B cell (primary cell): ENCODE data around the gene CYTIP.

Experiments
- EZH2 ChIP-seq: IDR thresholded peaks from 2 replicates; pipeline ENCODE4 v1.6.1; 2012; ENCODE audit warnings: borderline replicate concordance, low read depth, mild to moderate bottlenecking, moderate library complexity, low read length; ENCODE audit not compliant: insufficient read depth, poor library complexity, severe bottlenecking
- TF ChIP-seq, protein P1 (sequence below): fragments of 200-600 bp; IDR thresholded peaks from one replicate; pipeline ENCODE4 v1.8.0; 2022; ENCODE audit warnings: antibody characterized with exemption, mild to moderate bottlenecking

DNA sequence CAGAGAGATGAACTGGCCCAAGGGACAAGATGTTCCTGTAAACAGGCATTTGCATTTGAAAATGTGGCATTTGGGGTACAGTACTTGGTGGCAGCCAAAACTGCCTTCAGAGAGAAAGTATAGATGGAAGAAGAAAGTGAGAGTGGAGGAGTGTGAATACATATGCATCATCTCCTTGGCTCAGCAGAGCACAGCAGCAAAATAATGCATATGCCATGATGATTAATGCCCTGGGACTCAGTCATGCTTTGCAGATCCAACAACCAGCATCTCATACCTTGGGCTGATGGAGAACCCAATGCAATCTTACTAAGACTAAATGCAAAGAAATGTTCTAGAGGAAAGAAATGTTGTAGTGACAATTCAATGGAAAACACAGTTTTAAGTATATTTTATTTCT lies 29.7 kb upstream of the CYTIP start:
- TF ChIP-seq, protein P1, sequence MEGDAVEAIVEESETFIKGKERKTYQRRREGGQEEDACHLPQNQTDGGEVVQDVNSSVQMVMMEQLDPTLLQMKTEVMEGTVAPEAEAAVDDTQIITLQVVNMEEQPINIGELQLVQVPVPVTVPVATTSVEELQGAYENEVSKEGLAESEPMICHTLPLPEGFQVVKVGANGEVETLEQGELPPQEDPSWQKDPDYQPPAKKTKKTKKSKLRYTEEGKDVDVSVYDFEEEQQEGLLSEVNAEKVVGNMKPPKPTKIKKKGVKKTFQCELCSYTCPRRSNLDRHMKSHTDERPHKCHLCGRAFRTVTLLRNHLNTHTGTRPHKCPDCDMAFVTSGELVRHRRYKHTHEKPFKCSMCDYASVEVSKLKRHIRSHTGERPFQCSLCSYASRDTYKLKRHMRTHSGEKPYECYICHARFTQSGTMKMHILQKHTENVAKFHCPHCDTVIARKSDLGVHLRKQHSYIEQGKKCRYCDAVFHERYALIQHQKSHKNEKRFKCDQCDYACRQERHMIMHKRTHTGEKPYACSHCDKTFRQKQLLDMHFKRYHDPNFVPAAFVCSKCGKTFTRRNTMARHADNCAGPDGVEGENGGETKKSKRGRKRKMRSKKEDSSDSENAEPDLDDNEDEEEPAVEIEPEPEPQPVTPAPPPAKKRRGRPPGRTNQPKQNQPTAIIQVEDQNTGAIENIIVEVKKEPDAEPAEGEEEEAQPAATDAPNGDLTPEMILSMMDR: no peak
- TF ChIP-seq EZH2: no peak
